ENCODE results near the gene LRCH4. TPM values are rescaled to one million over a fixed set of nuclear protein-coding genes. Genes with fewer than 3 reads are reported as not detected.

The LRCH4 gene
- polyA plus RNA-seq, 1 experiment, result 11.3 TPM

DNA sequence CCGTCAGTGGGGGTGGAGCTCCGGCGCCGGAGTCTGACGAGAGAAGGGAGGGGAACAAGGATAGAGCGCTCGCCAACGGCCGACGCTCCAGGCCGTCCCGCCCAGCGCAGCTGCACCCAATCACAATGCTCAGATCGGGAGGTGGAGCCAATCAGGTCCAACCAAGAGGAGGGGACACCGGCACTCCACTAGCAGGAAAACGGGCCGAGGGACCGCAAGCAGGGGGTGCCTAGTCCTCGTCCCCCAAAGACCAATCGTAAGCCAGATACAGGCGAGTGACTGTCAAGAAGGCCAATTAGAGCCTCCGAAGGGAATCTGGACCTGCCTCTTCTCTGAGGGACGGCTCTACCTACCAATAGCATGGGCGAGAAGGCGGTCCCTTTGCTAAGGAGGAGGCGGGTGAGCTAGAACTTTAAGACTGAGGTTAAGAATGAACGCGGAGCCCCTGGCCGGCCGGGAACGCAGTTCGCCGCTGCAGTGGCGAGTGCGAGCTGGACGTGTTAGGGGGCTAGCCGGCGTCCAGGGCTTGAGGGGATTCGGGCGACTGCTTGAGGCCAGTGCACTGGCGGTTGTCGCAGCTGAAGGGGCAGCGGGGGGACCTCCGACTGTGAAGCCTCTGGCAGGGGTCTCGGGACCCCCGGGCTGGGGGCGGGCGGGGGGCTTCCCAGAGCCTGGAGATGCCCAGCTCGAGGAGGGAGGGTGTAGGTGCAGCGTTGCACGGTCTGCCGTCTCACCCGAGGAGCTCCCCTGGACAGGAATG, 517 bp upstream of the LRCH4 start, which contains the start of gene FBXO24:
TSS of gene FBXO24 (plus strand) at position 63 of the 760 bp plus-strand sequence. CDS start at position 361, 298 bp downstream.
- ChIA-PET POLR2A (interaction anchor here (0.5 to 5.2 kb wide), 39 partner anchors 9 to 303 kb away, joined by 3 to 68 read pairs (median 5); partner anchors contain the start of genes AGFG2, MEPCE, MOSPD3 and PCOLCE), CTCF (interaction anchor here (0.9 to 3.8 kb wide), 10 partner anchors 17 to 265 kb away, joined by 3 to 25 read pairs (median 6); partner anchors contain the start of genes MOSPD3 and POP7)
- peak within 1 kb of the TSS; percentile 87 for H3K27ac ChIP-seq (ENCODE audit: low read depth, low read length)
- no peaks in the 10 kb centered on the region for H3K27me3 ChIP-seq (ENCODE audit: control insufficient read depth, insufficient read depth, low read length)
- DNase-seq (ENCODE audit: low read depth, low spot score), result peak; percentile 100
- peak within 1 kb of the TSS; percentile 99 for H3K4me3 ChIP-seq (ENCODE audit: low read depth, low read length)
- TF ChIP-seq CTCF (IDR thresholded peaks at IDR 0.05; ENCODE audit: low read depth, low read length), result no peak
- H3K9me3 ChIP-seq (ENCODE audit: control insufficient read depth, insufficient read depth, low read length), result no peaks in the 10 kb centered on the region; the same call in 1 of the 2 replicates

- no peak for TF ChIP-seq CTCF (IDR thresholded peaks at IDR 0.05; ENCODE audit: low read depth, low read length)
- Histone ChIP-seq H3K27ac (ENCODE audit: low read depth, low read length) (peak overlapping the region; percentile 87), H3K9me3 (ENCODE audit: control insufficient read depth, insufficient read depth, low read length) (no peaks in the 10 kb centered on the region; the same call in 1 of the 2 replicates), H3K27me3 (ENCODE audit: control insufficient read depth, insufficient read depth, low read length) (no peaks in the 10 kb centered on the region), H3K4me3 (ENCODE audit: low read depth, low read length) (peak overlapping the region; percentile 99)
- POLR2A ChIA-PET, result interaction anchor here (0.5 to 5.2 kb wide), 21 partner anchors 8 to 601 kb away, joined by 3 to 68 read pairs (median 6); partner anchors contain the start of genes AGFG2, MEPCE, MOSPD3 and PCOLCE
- DNase-seq (ENCODE audit: low read depth, low spot score), result no peak
- CTCF ChIA-PET, result interaction anchor here (0.7 to 3.8 kb wide), 11 partner anchors 16 to 120 kb away, joined by 3 to 25 read pairs (median 8); partner anchors contain the start of genes MOSPD3, PCOLCE and POP7
Observed at GRCh38 chr7:100584683-100585510, 1.0 kb downstream of the LRCH4 start.

- DNase-seq (ENCODE audit: low read depth, low spot score), result no peak
- TF ChIP-seq CTCF (IDR thresholded peaks at IDR 0.05; ENCODE audit: low read depth, low read length), result no peak
- POLR2A ChIA-PET, result interaction anchor here (0.5 to 5.2 kb wide), 16 partner anchors 11 to 602 kb away, joined by 3 to 68 read pairs (median 4); partner anchors contain the start of genes AGFG2, MOSPD3, PCOLCE and SERPINE1
Observed at GRCh38 chr7:100584054-100584682, 1.8 kb downstream of the LRCH4 start.

GRCh38 chr7:100583132-100584053, 2.5 kb downstream of the LRCH4 start:
- Histone ChIP-seq H3K4me3 (ENCODE audit: low read depth, low read length) (peak overlapping the region; percentile 99), H3K9me3 (ENCODE audit: control insufficient read depth, insufficient read depth, low read length) (no peaks in the 10 kb centered on the region; the same call in 1 of the 2 replicates), H3K27ac (ENCODE audit: low read depth, low read length) (peak overlapping the region; percentile 87), H3K27me3 (ENCODE audit: control insufficient read depth, insufficient read depth, low read length) (no peaks in the 10 kb centered on the region)
- no peak for TF ChIP-seq CTCF (IDR thresholded peaks at IDR 0.05; ENCODE audit: low read depth, low read length)
- ChIA-PET CTCF (interaction anchor here (0.5 to 3.5 kb wide), 3 partner anchors 19 to 136 kb away, joined by 3 to 25 read pairs (median 3); no protein-coding TSS in a partner anchor), POLR2A (interaction anchor here (0.6 to 5.2 kb wide), 9 partner anchors 11 to 155 kb away, joined by 3 to 68 read pairs (median 6); partner anchors contain the start of genes AGFG2, MOSPD3, PCOLCE and ZCWPW1)
- no peak for DNase-seq (ENCODE audit: low read depth, low spot score)

More at GRCh38 chr7:100584054-100584682, 1.8 kb downstream of the LRCH4 start:
- H3K9me3 ChIP-seq (ENCODE audit: control insufficient read depth, insufficient read depth, low read length), result no peaks in the 10 kb centered on the region; the same call in 1 of the 2 replicates
- peak overlapping the region; percentile 87 for H3K27ac ChIP-seq (ENCODE audit: low read depth, low read length)
- no peaks in the 10 kb centered on the region for H3K27me3 ChIP-seq (ENCODE audit: control insufficient read depth, insufficient read depth, low read length)
- CTCF ChIA-PET, result interaction anchor here (0.5 to 3.8 kb wide), 7 partner anchors 15 to 137 kb away, joined by 3 to 25 read pairs (median 8); partner anchors contain the start of genes PCOLCE and POP7
- H3K4me3 ChIP-seq (ENCODE audit: low read depth, low read length), result peak overlapping the region; percentile 99
